ENCODE results near the gene CEMIP2.

CEMIP2 gene

GRCh38 chr9:71770170-71770569, 1.9 kb upstream of the CEMIP2 start:
- Histone ChIP-seq H3K4me1 (ENCODE audit: low read depth, poor library complexity, severe bottlenecking) (peaks cover 10% of the 10 kb centered on the region), H4K20me1 (ENCODE audit: insufficient read depth) (no peaks in the 10 kb centered on the region), H3K36me3 (ENCODE audit: insufficient read depth) (no peaks in the 10 kb centered on the region), H3K4me3 (IDR thresholded peaks at IDR 0.05; ENCODE audit: insufficient read depth, low read depth, low read length) (no peak overlapping the region), H3K9ac (peak overlapping the region; percentile 18; the same call in 1 of the 2 replicates), H3K4me2 (peak overlapping the region; percentile 62), H3K27me3 (ENCODE audit: insufficient read depth, low read depth) (no peaks in the 10 kb centered on the region), H2AFZ (ENCODE audit: low read depth) (peak overlapping the region; percentile 98), H3K27ac (no peak overlapping the region), H3K79me2 (ENCODE audit: insufficient read depth, low read depth) (no peaks in the 10 kb centered on the region)
- no peak for TF ChIP-seq CTCF (conservative IDR thresholded peaks at IDR 0.05; ENCODE audit: low read depth, low read length)

- Histone ChIP-seq H3K4me2 (peak overlapping the region; percentile 62), H3K9ac (peak overlapping the region; percentile 18; the same call in 1 of the 2 replicates), H3K36me3 (ENCODE audit: insufficient read depth) (no peaks in the 10 kb centered on the region), H3K79me2 (ENCODE audit: insufficient read depth, low read depth) (no peaks in the 10 kb centered on the region), H3K27me3 (ENCODE audit: insufficient read depth, low read depth) (no peaks in the 10 kb centered on the region), H3K27ac (no peak overlapping the region), H4K20me1 (ENCODE audit: insufficient read depth) (no peaks in the 10 kb centered on the region), H3K4me1 (ENCODE audit: low read depth, poor library complexity, severe bottlenecking) (peaks cover 10% of the 10 kb centered on the region), H3K4me3 (IDR thresholded peaks at IDR 0.05; ENCODE audit: insufficient read depth, low read depth, low read length) (no peak overlapping the region), H2AFZ (ENCODE audit: low read depth) (peak overlapping the region; percentile 98)
- TF ChIP-seq CTCF (conservative IDR thresholded peaks at IDR 0.05; ENCODE audit: low read depth, low read length), result peak; percentile 56
Measured at GRCh38 chr9:71769175-71770161, 1.2 kb upstream of the CEMIP2 start.

- Histone ChIP-seq H3K4me3 (IDR thresholded peaks at IDR 0.05; ENCODE audit: insufficient read depth, low read depth, low read length) (no peak overlapping the region), H3K9ac (peak overlapping the region; percentile 73; the same call in 1 of the 2 replicates), H4K20me1 (ENCODE audit: insufficient read depth) (no peaks in the 10 kb centered on the region), H3K79me2 (ENCODE audit: insufficient read depth, low read depth) (no peaks in the 10 kb centered on the region), H2AFZ (ENCODE audit: low read depth) (peak overlapping the region; percentile 87), H3K27ac (no peak overlapping the region), H3K4me1 (ENCODE audit: low read depth, poor library complexity, severe bottlenecking) (peaks cover 10% of the 10 kb centered on the region), H3K36me3 (ENCODE audit: insufficient read depth) (no peaks in the 10 kb centered on the region), H3K4me2 (peak overlapping the region; percentile 88), H3K27me3 (ENCODE audit: insufficient read depth, low read depth) (no peaks in the 10 kb centered on the region)
- TF ChIP-seq CTCF (conservative IDR thresholded peaks at IDR 0.05; ENCODE audit: low read depth, low read length), result no peak
Measured at GRCh38 chr9:71767776-71768321, 464 bp downstream of the CEMIP2 start.

- no peaks in the 10 kb centered on the region for H4K20me1 ChIP-seq (ENCODE audit: insufficient read depth)
- H3K36me3 ChIP-seq (ENCODE audit: insufficient read depth), result no peaks in the 10 kb centered on the region
- peak overlapping the region; percentile 88 for H3K4me2 ChIP-seq
- H3K79me2 ChIP-seq (ENCODE audit: insufficient read depth, low read depth), result no peaks in the 10 kb centered on the region
- H3K4me3 ChIP-seq (IDR thresholded peaks at IDR 0.05; ENCODE audit: insufficient read depth, low read depth, low read length), result no peak overlapping the region
- H3K9ac ChIP-seq, result peak overlapping the region; percentile 73; the same call in 1 of the 2 replicates
- peaks cover 10% of the 10 kb centered on the region for H3K4me1 ChIP-seq (ENCODE audit: low read depth, poor library complexity, severe bottlenecking)
- TF ChIP-seq CTCF (conservative IDR thresholded peaks at IDR 0.05; ENCODE audit: low read depth, low read length), result no peak
- no peak overlapping the region for H3K27ac ChIP-seq
- H3K27me3 ChIP-seq (ENCODE audit: insufficient read depth, low read depth), result no peaks in the 10 kb centered on the region
- peak overlapping the region; percentile 87; the same call in 1 of the 2 replicates for H2AFZ ChIP-seq (ENCODE audit: low read depth)
Measured at GRCh38 chr9:71767163-71767775, 1.0 kb downstream of the CEMIP2 start.
